Measurements from ENCODE around the gene TSPAN17. TPM values are rescaled to one million over a fixed set of nuclear protein-coding genes. Genes with fewer than 3 reads are reported as not detected.

The TSPAN17 gene
- 52.6 and 123 TPM in 2 replicates for total RNA-seq (2011; cell fraction: chromatin; rRNA removed; ENCODE audit: low replicate concordance)
- 102 and 110 TPM in 2 replicates for total RNA-seq (2011; cell fraction: nucleolus; rRNA removed)
- 84.3 and 103 TPM in 2 replicates for total RNA-seq (2011; cell fraction: nucleoplasm; rRNA removed)
- 31.6 and 43.8 TPM in 2 replicates for total RNA-seq (2014; rRNA removed)
- total RNA-seq (2014; rRNA removed; fragmentation: Illumina TruSeq; extraction: Trizol), result 28.2 and 30.4 TPM in 2 replicates
- 33.5 and 34.5 TPM in 2 replicates for total RNA-seq (2015; rRNA removed; fragmentation: Illumina TruSeq; extraction: Trizol)
- 53.3 and 58.3 TPM in 2 replicates for total RNA-seq (2021)
- 38.7 and 44.3 TPM in 2 replicates for polyA plus RNA-seq (2011; rRNA removed)
- polyA plus RNA-seq (2011; cell fraction: cytosol; rRNA removed), result 43.2 and 65.5 TPM in 2 replicates
- polyA plus RNA-seq (2011; cell fraction: nucleus; rRNA removed), result 114 and 153 TPM in 2 replicates
- 36.7 and 36.8 TPM in 2 replicates for polyA plus RNA-seq (2012)
- polyA plus RNA-seq (2014; fragmentation: Illumina TruSeq; extraction: Trizol), result 49.9 and 51.9 TPM in 2 replicates
- 1 to 10 TPM in 1 of 2 experiments, under 1 TPM in 1; 0.73 to 2.9 TPM for polyA plus RNA-seq (2014; fragmentation: Nextera tagmentation; extraction: Ambion mirVana)
- 43.3 and 58.6 TPM in 2 replicates for polyA plus RNA-seq (2014; rRNA removed)
- 24.3 and 45.7 TPM in 2 replicates for polyA minus RNA-seq (2011; rRNA and poly(A)+ RNA removed)
- polyA minus RNA-seq (2011; cell fraction: cytosol; rRNA and poly(A)+ RNA removed), result 30.5 and 31.3 TPM in 2 replicates
- polyA minus RNA-seq (2011; cell fraction: nucleus; rRNA and poly(A)+ RNA removed), result 18.9 and 21.5 TPM in 2 replicates
- percentile 76 among the genes with signal in this experiment for Bru-seq, nascent RNA
- percentile 67 among the genes with signal in this experiment for BruChase-seq, experiment 1, labeled RNA remaining after a 2-hour chase
- percentile 72 among the genes with signal in this experiment for BruChase-seq, experiment 2, labeled RNA remaining after a 6-hour chase
- long read RNA-seq, experiment 1, transcript TSPAN17-207 (9 exons, 2,457 nt), result major isoform, 26 of 163 reads
- long read RNA-seq, experiment 1, transcript TSPAN17-206 (6 exons, 707 nt), result minor isoform, 6 of 163 reads
- long read RNA-seq, experiment 1, partial matches to known transcripts, result 42 of 163 reads
- long read RNA-seq, experiment 1, other reads (novel, unspliced or antisense), result 85 of 163 reads
- long read RNA-seq, experiment 2, transcript TSPAN17-207 (9 exons, 2,457 nt), result major isoform, 19 of 123 reads
- long read RNA-seq, experiment 2, partial matches to known transcripts, result 44 of 123 reads
- long read RNA-seq, experiment 2, other reads (novel, unspliced or antisense), result 53 of 123 reads
- long read RNA-seq, experiment 3, transcript TSPAN17-209 (9 exons, 2,361 nt), result minor isoform, 5 of 43 reads
- long read RNA-seq, experiment 3, transcript TSPAN17-207 (9 exons, 2,457 nt), result major isoform, 10 of 43 reads
- long read RNA-seq, experiment 3, partial matches to known transcripts, result 7 of 43 reads
- long read RNA-seq, experiment 3, other reads (novel, unspliced or antisense), result 19 of 43 reads

GRCh38 chr5:176647030-176647842 lies at the start of gene TSPAN17:
TSPAN17 (plus strand) TSS chr5:176647484; CDS start chr5:176647616, 132 bp downstream.
- H3K4me3 ChIP-seq, result peak within 1 kb of the TSS; percentile 73
- H4K20me1 ChIP-seq (replicated peaks; ENCODE audit: control insufficient read depth, insufficient read depth, low read length), result peaks cover 19% of the 10 kb centered on the region
- ChIA-PET POLR2A (interaction anchor here (0.6 to 2.1 kb wide), 10 partner anchors 10 to 798 kb away, joined by 3 to 10 read pairs (median 3); partner anchors contain the start of gene RNF44), CTCF (ENCODE audit: low intra/inter-chr PET ratio) (interaction anchor here (0.6 kb wide), 1 partner anchor 658 kb away, joined by 3 read pairs; no protein-coding TSS in a partner anchor)
- H3K9me3 ChIP-seq (replicated peaks; ENCODE audit: control insufficient read depth, insufficient read depth, low read depth, low read length), result no peaks in the 10 kb centered on the region
- in situ Hi-C loops (cut with MboI) (no loop called here), intact Hi-C loops (cut with micrococcal nuclease) (loop anchor here (10.0 kb wide), 1 partner anchor 72 kb away; no protein-coding TSS in a partner anchor)
- H3K27me3 ChIP-seq (ENCODE audit: control insufficient read depth in 2 of 2, insufficient read depth in 2 of 2, low read length in 2 of 2), result no peaks in the 10 kb centered on the region
- WGBS (ENCODE audit: insufficient coverage, low coverage, missing lambda C conversion rate), result 2% methylated on average over 61 of the region's 63 CpGs
- H3K79me2 ChIP-seq (ENCODE audit: control insufficient read depth, insufficient read depth, low read length), result peaks cover 45% of the 10 kb centered on the region
- H2AFZ ChIP-seq (ENCODE audit: low read depth, low read length), result peak within 1 kb of the TSS; percentile 97
- peak within 1 kb of the TSS; percentile 86 for H3K4me2 ChIP-seq (ENCODE audit: insufficient read depth, low read length)
- DNase-seq (ENCODE audit: extremely low read depth in 1 of 4, low spot score in 3 of 4) (peak; percentile 99), ATAC-seq (peak; percentile 94), FAIRE-seq (peak; percentile 95)
- H3K27ac ChIP-seq (ENCODE audit: extremely low read depth, low read depth, low read length), result peak within 1 kb of the TSS; percentile 78
- peak within 1 kb of the TSS; percentile 85 to 92 for H3K9ac ChIP-seq (ENCODE audit: insufficient read depth in 1 of 2, low read depth in 2 of 2, low read length in 2 of 2)
- H3K36me3 ChIP-seq (ENCODE audit: control insufficient read depth, insufficient read depth, low read length), result peaks cover 7% of the 10 kb centered on the region; the same call in 2 of the 3 replicates
- no TSS peak for BruUV-seq (replicated peaks)
- peaks cover 50 to 86% of the 10 kb centered on the region in 2 experiments for H3K4me1 ChIP-seq (replicated peaks in 1 of 2; ENCODE audit: control insufficient read depth in 2 of 2, insufficient read depth in 2 of 2, low read length in 2 of 2)
- H3K9me1 ChIP-seq (ENCODE audit: control insufficient read depth, insufficient read depth, low read length), result peaks cover 11% of the 10 kb centered on the region
- TF ChIP-seq PHF20 (IDR thresholded peaks at IDR 0.05; ENCODE audit: partially characterized antibody), result peak; percentile 76
- TF ChIP-seq CREB3 (tag; conservative IDR thresholded peaks at IDR 0.05; ENCODE audit: low read depth), result no peak
- TF ChIP-seq HMGXB4 (CRISPR knock-in tag; IDR thresholded peaks at IDR 0.05), result no peak
- TF ChIP-seq ZNF12 (CRISPR knock-in tag; IDR thresholded peaks at IDR 0.05), result no peak; the same call in 1 of the 2 replicates
- TF ChIP-seq U2AF1 (optimal IDR thresholded peaks at IDR 0.05; ENCODE audit: low read depth, low read length), result no peak
- TF ChIP-seq FIP1L1 (IDR thresholded peaks at IDR 0.05; ENCODE audit: low read depth, low read length, poor library complexity, severe bottlenecking), result no peak
